Fibroblast of lung (primary cell): ENCODE data around the gene NFATC3.

Source experiments
- CTCF ChIP-seq, 2 donors: IDR thresholded peaks in 1 of 2; conservative IDR thresholded peaks in 1 of 2; 1 replicate in 1 of 2; 2 replicates in 1 of 2; pipeline ENCODE4 v1.5.1; 2011 to 2012; ENCODE audit warnings: low read length in 2 of 2, control low read depth in 1 of 2, inconsistent platforms in 1 of 2, low read depth in 1 of 2, mild to moderate bottlenecking in 1 of 2
- EZH2 ChIP-seq: IDR thresholded peaks from 2 replicates; pipeline ENCODE4 v1.5.1; 2012; ENCODE audit warnings: low read length, control low read depth, mild to moderate bottlenecking; ENCODE audit errors: missing control alignments

- TF ChIP-seq CTCF (conservative IDR thresholded peaks at IDR 0.05 in 1 of 2, IDR thresholded peaks at IDR 0.05 in 1 of 2; ENCODE audit: low read depth in 1 of 2, low read length in 2 of 2) = no peak
- TF ChIP-seq EZH2 = no peak
Measured at GRCh38 chr16:68047987-68048386, 37.2 kb upstream of the NFATC3 start.
